ENCODE measurements around the gene NOL4L.

- no peak for TF ChIP-seq CTCF (IDR thresholded peaks at IDR 0.05)
- TF ChIP-seq POLR2AphosphoS5 (IDR thresholded peaks at IDR 0.05), result no peak
Measured at GRCh38 chr20:32490942-32491763, 94.0 kb downstream of the NOL4L start.
